GM23248 (cell line): Measurements from ENCODE around the gene OPHN1. TPM values are rescaled to one million over a fixed set of nuclear protein-coding genes. Genes with fewer than 3 reads are reported as not detected.
"Not testable (repeated sequence)": the region's sequence is repeated elsewhere in the genome, so short reads cannot be mapped to it uniquely, and the experiment has no call there.

Experiments used
- DNase-seq: peaks from one replicate; pipeline ENCODE4 v3.0.0-alpha.2; 2015
- H2AFZ ChIP-seq: fragments of 200-600 bp; sonication (generic); 2 replicates; pipeline ENCODE4 v1.6.1; 2016; ENCODE audit warnings: antibody characterized with exemption
- H3F3A ChIP-seq: fragments of 200-600 bp; sonication (generic); 2 replicates; pipeline ENCODE4 v1.6.1; 2016; ENCODE audit warnings: mild to moderate bottlenecking, antibody characterized with exemption, mixed run types; ENCODE audit not compliant: insufficient read depth
- H3K27ac ChIP-seq: fragments of 200-600 bp; sonication (generic); 2 replicates; pipeline ENCODE4 v1.5.1; 2016; ENCODE audit warnings: mild to moderate bottlenecking
- H3K27me3 ChIP-seq: fragments of 200-600 bp; sonication (generic); replicated peaks from 2 replicates; pipeline ENCODE4 v1.6.1; 2016; ENCODE audit warnings: mild to moderate bottlenecking; ENCODE audit not compliant: insufficient read depth
- H3K36me3 ChIP-seq: fragments of 200-600 bp; sonication (generic); 2 replicates; pipeline ENCODE4 v1.6.1; 2016; ENCODE audit warnings: low read depth, mild to moderate bottlenecking
- H3K4me1 ChIP-seq: fragments of 200-600 bp; sonication (generic); 2 replicates; pipeline ENCODE4 v1.6.1; 2016; ENCODE audit warnings: mild to moderate bottlenecking; ENCODE audit not compliant: insufficient read depth
- H3K4me2 ChIP-seq: fragments of 200-600 bp; sonication (generic); one replicate; pipeline ENCODE4 v1.6.1; 2016; ENCODE audit warnings: mild to moderate bottlenecking; ENCODE audit not compliant: unreplicated experiment
- H3K4me3 ChIP-seq: fragments of 200-600 bp; sonication (generic); 2 replicates; pipeline ENCODE4 v1.5.1; 2016; ENCODE audit warnings: mild to moderate bottlenecking
- H3K79me2 ChIP-seq: fragments of 200-600 bp; sonication (generic); 2 replicates; pipeline ENCODE4 v1.6.1; 2016; ENCODE audit warnings: mild to moderate bottlenecking; ENCODE audit not compliant: insufficient read depth
- H3K9ac ChIP-seq: fragments of 200-600 bp; sonication (generic); 2 replicates; pipeline ENCODE4 v1.6.1; 2016; ENCODE audit warnings: mild to moderate bottlenecking
- H3K9me2 ChIP-seq: fragments of 200-600 bp; sonication (generic); 2 replicates; pipeline ENCODE4 v1.6.1; 2016; ENCODE audit warnings: mixed run types, mild to moderate bottlenecking, moderate library complexity; ENCODE audit not compliant: insufficient read depth
- H3K9me3 ChIP-seq: fragments of 200-600 bp; sonication (generic); one replicate; pipeline ENCODE4 v1.6.1; 2017; ENCODE audit warnings: low read depth
- H4K20me1 ChIP-seq: fragments of 200-600 bp; sonication (generic); 2 replicates; pipeline ENCODE4 v1.6.0; 2016; ENCODE audit not compliant: insufficient read depth
- EZH2 ChIP-seq: fragments of 200-600 bp; sonication (generic); IDR thresholded peaks from 2 replicates; pipeline ENCODE4 v1.6.1; 2018; ENCODE audit warnings: antibody characterized with exemption, mild to moderate bottlenecking; ENCODE audit not compliant: insufficient read depth, poor library complexity, severe bottlenecking
- EZH2phosphoT487 ChIP-seq: fragments of 200-600 bp; sonication (generic); IDR thresholded peaks from 2 replicates; pipeline ENCODE4 v1.6.1; 2018; ENCODE audit warnings: antibody characterized with exemption, moderate library complexity, mild to moderate bottlenecking, low read depth; ENCODE audit not compliant: insufficient read depth
- WGBS, 2 experiments: methylation state at CpG; one replicate each; pipeline ENCODE4 v1.1.6; 2015 to 2017; ENCODE audit warnings: low lambda C conversion rate in 2 of 2, low coverage in 1 of 2; ENCODE audit errors: missing lambda C conversion rate in 2 of 2; 5-methylcytosine and 5-hydroxymethylcytosine counted together
- in situ Hi-C: fragments of 300-500 bp; cut with MboI; formaldehyde crosslinking; loops from 2 replicates; pipeline ENCODE4 v1.15.0; 2020
- polyA plus RNA-seq: library from polyadenylated mRNA; unstranded; fragments of >200 nt; fragmentation: Nextera tagmentation; extraction: Ambion mirVana; gene quantifications from 2 replicates; pipeline ENCODE4 v1.2.1, GENCODE V29; 2016
- total RNA-seq: library from RNA; depleted of rRNA; stranded (reverse); fragments of >200 nt; shearing (Covaris generic); gene quantifications from 2 replicates; pipeline ENCODE4 v1.2.3, GENCODE V29; 2014

The OPHN1 gene
- total and polyA plus RNA-seq, 2 experiments from 2014 or later, result 4.3 to 4.5 TPM

DNA sequence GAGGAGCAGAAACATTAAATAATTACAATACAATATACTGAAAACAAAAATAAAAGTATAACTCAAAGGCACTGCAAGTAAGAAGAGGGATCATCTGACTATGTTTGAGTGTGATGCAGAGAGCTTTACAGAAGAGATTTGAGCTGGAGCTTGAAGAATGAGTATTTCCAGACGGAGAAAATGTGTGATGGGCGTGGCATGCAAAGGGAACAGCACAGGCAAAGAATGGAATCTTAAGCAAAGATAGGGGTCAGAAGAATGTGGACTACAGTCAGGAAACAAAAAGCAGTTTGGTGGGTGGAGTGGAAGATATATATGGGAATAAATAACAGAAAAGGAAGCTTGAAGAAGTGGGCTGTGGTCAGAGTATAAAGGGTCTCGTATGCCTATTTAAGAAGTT, 45.5 kb downstream of the OPHN1 start:
- Histone ChIP-seq H3K27ac (no peak overlapping the region), H2AFZ (no peak overlapping the region), H4K20me1 (no peaks in the 10 kb centered on the region), H3K4me3 (no peak overlapping the region), H3K9ac (no peak overlapping the region), H3K79me2 (no peaks in the 10 kb centered on the region), H3K4me2 (no peak overlapping the region), H3K4me1 (peaks cover 6% of the 10 kb centered on the region; the same call in 1 of the 2 replicates), H3F3A (no peaks in the 10 kb centered on the region), H3K36me3 (no peaks in the 10 kb centered on the region), H3K9me2 (no peaks in the 10 kb centered on the region), H3K27me3 (no peaks in the 10 kb centered on the region), H3K9me3 (no peaks in the 10 kb centered on the region)
- 75 to 83% methylated on average over 3 of the region's 3 CpGs for whole genome bisulfite sequencing, 2 experiments
- in situ Hi-C loops, result no loop called here
- no peak for TF ChIP-seq EZH2phosphoT487
- no peak for TF ChIP-seq EZH2
- DNase-seq, result no peak

DNA sequence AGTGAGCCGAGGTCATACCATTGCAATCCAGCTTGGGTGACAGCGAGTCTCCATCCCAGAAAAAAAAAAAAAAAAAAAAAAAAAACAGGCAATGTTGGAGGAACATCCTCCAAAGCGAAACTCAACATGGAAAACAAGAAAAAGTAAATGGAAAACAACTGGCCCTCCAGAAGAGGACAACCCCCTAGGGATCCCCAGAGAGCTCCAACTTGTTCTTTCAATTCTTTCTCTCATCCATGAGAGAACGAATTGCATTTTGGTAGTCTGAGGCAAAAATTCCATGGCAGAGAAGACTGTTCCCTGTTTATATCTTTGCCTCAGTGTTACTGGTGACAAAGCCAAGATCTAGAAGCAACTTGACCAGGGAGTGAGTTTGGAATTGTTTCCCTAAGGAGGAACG, 49.8 kb downstream of the OPHN1 start:
- no peak for DNase-seq
- no peaks in the 10 kb centered on the region for H3F3A ChIP-seq
- no peak overlapping the region for H3K4me2 ChIP-seq
- H3K4me3 ChIP-seq, result no peak overlapping the region
- no peaks in the 10 kb centered on the region for H3K36me3 ChIP-seq
- no peaks in the 10 kb centered on the region for H3K9me2 ChIP-seq
- H4K20me1 ChIP-seq, result no peaks in the 10 kb centered on the region
- WGBS, 2 experiments, result 35 to 39% methylated on average over 3 to 5 of the region's 5 CpGs
- in situ Hi-C loops, result no loop called here
- TF ChIP-seq EZH2phosphoT487 (no peak), EZH2 (no peak)
- H3K27ac ChIP-seq, result no peak overlapping the region
- H3K9ac ChIP-seq, result no peak overlapping the region
- H3K9me3 ChIP-seq, result no peaks in the 10 kb centered on the region
- no peaks in the 10 kb centered on the region for H3K79me2 ChIP-seq
- no peaks in the 10 kb centered on the region for H3K27me3 ChIP-seq
- H3K4me1 ChIP-seq, result peaks cover 6% of the 10 kb centered on the region; the same call in 1 of the 2 replicates
- no peak overlapping the region for H2AFZ ChIP-seq

DNA sequence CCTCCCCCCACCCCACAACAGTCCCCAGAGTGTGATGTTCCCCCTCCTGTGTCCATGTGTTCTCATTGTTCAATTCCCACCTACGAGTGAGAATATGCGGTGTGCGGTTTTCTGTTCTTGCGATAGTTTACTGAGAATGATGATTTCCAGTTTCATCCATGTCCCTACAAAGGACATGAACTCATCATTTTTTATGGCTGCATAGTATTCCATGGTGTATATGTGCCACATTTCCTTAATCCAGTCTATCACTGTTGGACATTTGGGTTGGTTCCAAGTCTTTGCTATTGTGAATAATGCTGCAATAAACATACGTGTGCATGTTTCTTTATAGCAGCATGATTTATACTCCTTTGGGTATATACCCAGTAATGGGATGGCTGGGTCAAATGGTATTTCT, 55.7 kb downstream of the OPHN1 start:
- H3K36me3 ChIP-seq, in situ Hi-C loops, H3K27me3 ChIP-seq, H4K20me1 ChIP-seq, H3K9me2 ChIP-seq, H3F3A ChIP-seq, H2AFZ ChIP-seq, H3K27ac ChIP-seq, H3K4me2 ChIP-seq, DNase-seq, H3K4me3 ChIP-seq, H3K9ac ChIP-seq, H3K9me3 ChIP-seq, H3K4me1 ChIP-seq, H3K79me2 ChIP-seq: not testable (repeated sequence)
- 83 to 93% methylated on average over 4 to 5 of the region's 5 CpGs for WGBS, 2 experiments

DNA sequence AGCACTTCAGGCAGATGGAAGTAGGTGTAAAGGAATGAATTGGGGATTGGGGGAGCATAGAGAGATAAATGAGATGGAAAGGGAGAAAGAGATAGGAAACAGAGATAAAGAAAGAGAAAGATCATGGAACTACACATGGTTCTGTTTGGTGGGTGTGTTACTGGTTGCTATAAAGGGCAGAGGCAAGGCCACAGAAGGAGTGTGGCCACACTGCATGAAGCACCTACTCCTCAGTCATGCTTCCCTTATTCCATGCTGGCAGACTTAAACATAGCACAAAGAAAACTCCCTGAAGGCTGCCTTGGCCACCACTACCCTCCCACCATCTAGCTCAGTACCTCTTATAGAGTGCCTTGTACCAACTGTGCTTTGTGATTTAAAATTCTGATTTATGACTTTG, 56.9 kb downstream of the OPHN1 start:
- Histone ChIP-seq H4K20me1 (no peaks in the 10 kb centered on the region), H3K4me1 (no peaks in the 10 kb centered on the region), H3K4me3 (no peak overlapping the region), H3F3A (no peaks in the 10 kb centered on the region), H2AFZ (no peak overlapping the region), H3K79me2 (no peaks in the 10 kb centered on the region), H3K9me3 (no peaks in the 10 kb centered on the region), H3K4me2 (no peak overlapping the region), H3K36me3 (no peaks in the 10 kb centered on the region), H3K27ac (no peak overlapping the region), H3K9ac (no peak overlapping the region), H3K9me2 (no peaks in the 10 kb centered on the region), H3K27me3 (no peaks in the 10 kb centered on the region)
- in situ Hi-C loops, result no loop called here
- no peak for TF ChIP-seq EZH2phosphoT487
- TF ChIP-seq EZH2, result no peak
- DNase-seq, result no peak

DNA sequence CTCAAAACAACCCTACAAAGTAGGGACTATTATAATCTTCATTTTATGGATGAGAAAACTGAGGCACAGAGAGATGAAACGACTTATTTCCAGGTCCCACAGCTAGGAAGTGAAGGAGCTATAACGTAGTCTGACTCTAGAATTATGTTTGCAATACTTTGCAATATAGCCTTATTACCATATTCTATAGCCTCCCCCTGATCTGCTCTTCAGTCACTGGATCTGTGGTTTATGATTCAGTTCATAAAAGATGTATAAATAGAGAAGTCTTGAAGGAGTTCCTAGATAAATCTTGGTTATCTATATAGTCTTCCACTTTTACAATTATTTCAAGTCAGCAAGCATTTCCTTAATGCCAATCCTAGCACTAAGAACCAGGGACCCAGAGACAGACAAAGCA, 57.5 kb downstream of the OPHN1 start:
- no peaks in the 10 kb centered on the region for H4K20me1 ChIP-seq
- H3K27ac ChIP-seq, result no peak overlapping the region
- H3K36me3 ChIP-seq, result no peaks in the 10 kb centered on the region
- DNase-seq, result no peak
- no peaks in the 10 kb centered on the region for H3K9me3 ChIP-seq
- no peaks in the 10 kb centered on the region for H3K79me2 ChIP-seq
- no peak overlapping the region for H3K4me3 ChIP-seq
- TF ChIP-seq EZH2phosphoT487, result no peak
- TF ChIP-seq EZH2, result no peak
- H3K9me2 ChIP-seq, result no peaks in the 10 kb centered on the region
- no peaks in the 10 kb centered on the region for H3K27me3 ChIP-seq
- WGBS, 2 experiments, result 97 to 100% methylated on average over 2 of the region's 2 CpGs
- no peak overlapping the region for H3K9ac ChIP-seq
- no peaks in the 10 kb centered on the region for H3F3A ChIP-seq
- H3K4me1 ChIP-seq, result no peaks in the 10 kb centered on the region
- no peak overlapping the region for H3K4me2 ChIP-seq
- H2AFZ ChIP-seq, result no peak overlapping the region
- in situ Hi-C loops, result no loop called here
